ENCODE data around the gene RIBC2. TPM values are rescaled to one million over a fixed set of nuclear protein-coding genes. Genes with fewer than 3 reads are reported as not detected.
"Not testable (repeated sequence)": the region's sequence is repeated elsewhere in the genome, so short reads cannot be mapped to it uniquely, and the experiment has no call there.

RIBC2 gene
- total RNA-seq, 3 donors from 2014 or later = 0.48 to 2.0 (median 1.3) TPM

- no peaks in the 10 kb centered on the region for H3K27me3 ChIP-seq
- TF ChIP-seq POLR2AphosphoS5 (IDR thresholded peaks at IDR 0.05) (no peak), POLR2A (IDR thresholded peaks at IDR 0.05) (no peak), CTCF (IDR thresholded peaks at IDR 0.05) (no peak)
- no peak for DNase-seq (ENCODE audit: low spot score in 2 of 2)
- intact Hi-C loops (cut with DNase I; ENCODE audit: low total_unique reads) = no loop called here
- no peak overlapping the region for H3K4me3 ChIP-seq
- no peaks in the 10 kb centered on the region for H3K9me3 ChIP-seq
- H3K4me1 ChIP-seq = no peaks in the 10 kb centered on the region
- H3K36me3 ChIP-seq = no peaks in the 10 kb centered on the region
- H3K27ac ChIP-seq = no peak overlapping the region
These were observed 28.6 kb downstream of the RIBC2 start for GRCh38 chr22:45442116-45442515.

DNA sequence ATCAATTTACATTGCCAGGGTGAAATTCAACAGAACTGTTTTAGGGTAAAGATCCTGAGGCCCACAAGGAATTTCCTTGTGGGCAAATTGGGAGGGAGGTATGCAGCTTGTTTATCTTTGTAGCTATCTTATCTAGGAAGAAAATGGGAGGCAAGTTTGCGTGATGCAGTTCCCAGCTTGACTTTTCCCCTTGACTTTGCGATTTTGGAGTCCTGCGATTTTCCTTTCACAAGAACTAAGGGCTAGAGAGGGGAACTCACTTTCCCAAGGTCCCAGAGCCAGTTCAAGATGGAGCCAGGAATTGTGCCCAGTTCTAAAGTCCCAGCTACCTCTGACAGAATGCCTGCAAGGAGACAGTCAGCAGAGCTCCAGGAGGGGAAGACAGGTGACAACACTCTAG, 30.7 kb downstream of the RIBC2 start:
- H3K9me3 ChIP-seq = no peaks in the 10 kb centered on the region

DNA sequence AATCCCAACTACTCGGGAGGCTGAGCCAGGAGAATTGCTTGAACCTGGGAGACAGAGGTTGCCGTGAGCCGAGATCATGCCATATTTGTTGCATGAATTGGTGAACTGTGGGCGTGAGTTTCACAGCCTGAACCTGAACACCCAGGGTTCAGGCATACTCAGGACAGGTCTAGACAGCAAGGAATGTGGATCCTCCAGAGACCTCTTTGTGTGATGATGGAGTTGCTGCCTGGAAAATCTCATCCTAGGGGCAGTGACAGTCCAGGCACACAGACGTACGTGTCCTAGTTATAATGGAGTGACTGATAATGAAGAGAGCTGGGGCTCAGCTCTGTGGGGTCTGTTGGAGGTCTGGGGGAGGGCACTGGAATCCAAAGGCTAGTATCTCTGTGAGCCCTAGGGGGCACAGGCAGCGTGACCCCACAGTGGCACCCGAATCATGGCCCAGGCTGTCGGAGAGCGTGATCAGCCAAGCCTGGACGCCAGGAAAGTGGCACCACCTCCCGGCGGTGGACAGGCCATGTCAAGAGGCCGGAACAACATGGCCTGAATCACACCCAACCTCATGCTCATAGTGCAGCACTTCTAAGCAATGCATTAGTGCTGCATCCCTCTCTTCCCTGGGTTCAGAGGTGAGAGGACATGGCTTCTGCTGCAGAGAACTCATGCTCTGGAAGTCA, 31.7 kb downstream of the RIBC2 start:
- TF ChIP-seq POLR2AphosphoS5 (IDR thresholded peaks at IDR 0.05) = no peak
- TF ChIP-seq CTCF (IDR thresholded peaks at IDR 0.05) = no peak
- no peak for TF ChIP-seq POLR2A (IDR thresholded peaks at IDR 0.05)
- Histone ChIP-seq H3K36me3 (no peaks in the 10 kb centered on the region), H3K27ac (no peak overlapping the region), H3K9me3 (no peaks in the 10 kb centered on the region), H3K4me3 (no peak overlapping the region), H3K27me3 (no peaks in the 10 kb centered on the region), H3K4me1 (peaks cover 0 to 3% of the 10 kb centered on the region in 2 donors)
- no peak for DNase-seq (ENCODE audit: low spot score in 2 of 2)
- intact Hi-C loops (cut with DNase I; ENCODE audit: low total_unique reads) = no loop called here

More for the DNA sequence above, 30.7 kb downstream of the RIBC2 start:
- intact Hi-C loops (cut with DNase I; ENCODE audit: low total_unique reads) = no loop called here
- Histone ChIP-seq H3K27me3 (no peaks in the 10 kb centered on the region), H3K4me3 (no peak overlapping the region), H3K36me3 (no peaks in the 10 kb centered on the region), H3K27ac (no peak overlapping the region), H3K4me1 (no peaks in the 10 kb centered on the region)
- TF ChIP-seq POLR2AphosphoS5 (IDR thresholded peaks at IDR 0.05) = no peak
- TF ChIP-seq CTCF (IDR thresholded peaks at IDR 0.05) = no peak
- no peak for TF ChIP-seq POLR2A (IDR thresholded peaks at IDR 0.05)
- DNase-seq (ENCODE audit: low spot score in 2 of 2) = no peak

GRCh38 chr22:45446216-45446615, 32.7 kb downstream of the RIBC2 start:
- no peak for DNase-seq (ENCODE audit: low spot score in 2 of 2)
- Histone ChIP-seq H3K36me3 (no peaks in the 10 kb centered on the region), H3K27ac (no peak overlapping the region), H3K4me3 (no peak overlapping the region), H3K27me3 (no peaks in the 10 kb centered on the region), H3K9me3 (no peaks in the 10 kb centered on the region), H3K4me1 (peaks cover 0 to 8% of the 10 kb centered on the region in 2 donors)
- TF ChIP-seq CTCF (IDR thresholded peaks at IDR 0.05) (no peak), POLR2A (IDR thresholded peaks at IDR 0.05) (no peak), POLR2AphosphoS5 (IDR thresholded peaks at IDR 0.05) (no peak)
- intact Hi-C loops (cut with DNase I; ENCODE audit: low total_unique reads) = no loop called here

DNA sequence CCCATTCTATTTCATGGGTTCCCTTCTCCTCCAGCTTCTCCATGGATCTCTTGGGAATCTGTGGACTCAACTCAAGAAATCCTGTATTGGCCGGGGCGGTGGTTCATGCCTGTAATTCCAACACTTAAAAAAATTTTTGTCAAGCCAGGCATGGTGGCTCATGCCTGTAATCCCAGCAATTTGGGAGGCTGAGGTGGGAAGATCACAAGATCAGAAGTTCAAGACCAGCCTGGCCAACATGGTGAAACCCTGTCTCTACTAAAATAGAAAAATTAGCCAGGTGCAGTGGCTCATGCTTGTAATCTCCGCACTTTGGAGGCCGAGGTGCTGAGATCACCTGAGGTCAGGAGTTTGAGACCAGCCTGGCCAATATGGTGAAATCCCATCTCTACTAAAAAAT, 34.1 kb downstream of the RIBC2 start:
- H3K4me3 ChIP-seq; H3K9me3 ChIP-seq; H3K27me3 ChIP-seq; H3K36me3 ChIP-seq; intact Hi-C loops (cut with DNase I; ENCODE audit: low total_unique reads); DNase-seq (ENCODE audit: low spot score in 2 of 2); H3K4me1 ChIP-seq: not testable (repeated sequence)
- peak overlapping the region in 1 of 2 donors; percentile 25 for H3K27ac ChIP-seq

Data from breast epithelium (tissue), 4 donors.